OCI-LY1 (cell line): ENCODE measurements around the gene NPTX1.

Experiments
- H2AFZ ChIP-seq: fragments of 200-600 bp; sonication (generic), shearing (Covaris generic); 2 replicates; pipeline ENCODE4 v1.6.0; 2014; ENCODE audit warnings: antibody characterized with exemption, mild to moderate bottlenecking, low read length
- H3F3A ChIP-seq: fragments of 200-600 bp; sonication (generic), shearing (Covaris generic); 2 replicates; pipeline ENCODE4 v1.6.0; 2014; ENCODE audit warnings: mild to moderate bottlenecking, antibody characterized with exemption, low read length, moderate library complexity; ENCODE audit not compliant: insufficient read depth
- H3K27ac ChIP-seq: fragments of 200-600 bp; sonication (generic); 2 replicates; pipeline ENCODE4 v1.5.1; 2014; ENCODE audit warnings: low read length, mixed run types, mild to moderate bottlenecking, low read depth; ENCODE audit not compliant: poor library complexity, severe bottlenecking
- H3K27me3 ChIP-seq: fragments of 200-600 bp; sonication (generic); 2 replicates; pipeline ENCODE4 v1.6.0; 2014; ENCODE audit warnings: antibody characterized with exemption, mild to moderate bottlenecking, low read length, moderate library complexity; ENCODE audit not compliant: insufficient read depth
- H3K36me3 ChIP-seq: fragments of 200-600 bp; sonication (generic); 2 replicates; pipeline ENCODE4 v1.6.1; 2014; ENCODE audit warnings: mild to moderate bottlenecking, antibody characterized with exemption, low read length, moderate library complexity, mixed read lengths; ENCODE audit not compliant: insufficient read depth
- H3K4me1 ChIP-seq: fragments of 200-600 bp; sonication (generic); 2 replicates; pipeline ENCODE4 v1.5.1; 2014; ENCODE audit warnings: mild to moderate bottlenecking, low read length, moderate library complexity; ENCODE audit not compliant: insufficient read depth, severe bottlenecking
- H3K4me2 ChIP-seq: fragments of 200-600 bp; sonication (generic), shearing (Covaris generic); 2 replicates; pipeline ENCODE4 v1.6.1; 2014; ENCODE audit warnings: low read length
- H3K4me3 ChIP-seq: fragments of 200-600 bp; sonication (generic); 2 replicates; pipeline ENCODE4 v1.5.1; 2014; ENCODE audit warnings: low read length, low read depth, mild to moderate bottlenecking, mixed read lengths; ENCODE audit not compliant: poor library complexity, severe bottlenecking
- H3K79me2 ChIP-seq: fragments of 200-600 bp; shearing (Covaris generic); 2 replicates; pipeline ENCODE4 v1.6.1; 2016; ENCODE audit warnings: mixed run types, low read length, mixed read lengths; ENCODE audit not compliant: insufficient read depth
- H3K9ac ChIP-seq: fragments of 200-600 bp; sonication (generic), shearing (Covaris generic); 2 replicates; pipeline ENCODE4 v1.6.1; 2014; ENCODE audit warnings: mild to moderate bottlenecking, low read length, mixed read lengths
- H3K9me2 ChIP-seq: fragments of 200-600 bp; sonication (generic), shearing (Covaris generic); 2 replicates; pipeline ENCODE4 v1.6.1; 2014; ENCODE audit warnings: low read depth, mild to moderate bottlenecking, low read length, mixed read lengths
- H3K9me3 ChIP-seq: fragments of 200-600 bp; shearing (Covaris generic); 2 replicates; pipeline ENCODE4 v1.6.1; 2014; ENCODE audit warnings: low read length, mixed read lengths
- H4K20me1 ChIP-seq: fragments of 200-600 bp; sonication (generic), shearing (Covaris generic); 2 replicates; pipeline ENCODE4 v1.6.0; 2016; ENCODE audit warnings: mild to moderate bottlenecking, low read length; ENCODE audit not compliant: insufficient read depth
- CTCF ChIP-seq: fragments of 200-600 bp; sonication (generic), shearing (Covaris generic); IDR thresholded peaks from 2 replicates; pipeline ENCODE4 v1.5.1; 2017; ENCODE audit warnings: mild to moderate bottlenecking, antibody characterized with exemption, low read length, moderate library complexity, mixed read lengths
- EZH2 ChIP-seq: fragments of 200-600 bp; sonication (generic), shearing (Covaris generic); IDR thresholded peaks from 2 replicates; pipeline ENCODE4 v1.8.0; 2017; ENCODE audit warnings: borderline replicate concordance, mixed run types, mild to moderate bottlenecking, antibody characterized with exemption, low read length, moderate library complexity, mixed read lengths

Gene NPTX1

GRCh38 chr17:80433916-80434666, 42.3 kb downstream of the NPTX1 start:
- Histone ChIP-seq H3K9ac (no peak overlapping the region), H3K4me3 (no peak overlapping the region), H3K9me2 (no peaks in the 10 kb centered on the region), H3F3A (no peaks in the 10 kb centered on the region), H3K9me3 (no peaks in the 10 kb centered on the region), H3K36me3 (no peaks in the 10 kb centered on the region), H3K79me2 (no peaks in the 10 kb centered on the region), H3K4me2 (no peak overlapping the region), H3K27me3 (peaks cover 9% of the 10 kb centered on the region), H4K20me1 (no peaks in the 10 kb centered on the region), H3K4me1 (no peaks in the 10 kb centered on the region), H2AFZ (no peak overlapping the region), H3K27ac (no peak overlapping the region)
- no peak for TF ChIP-seq CTCF
- TF ChIP-seq EZH2, result no peak

- H3K4me1 ChIP-seq, result no peaks in the 10 kb centered on the region
- H3K27ac ChIP-seq, result no peak overlapping the region
- H3K9me2 ChIP-seq, result no peaks in the 10 kb centered on the region
- no peaks in the 10 kb centered on the region for H3K9me3 ChIP-seq
- no peak overlapping the region for H2AFZ ChIP-seq
- H3K9ac ChIP-seq, result no peak overlapping the region
- no peaks in the 10 kb centered on the region for H3F3A ChIP-seq
- peaks cover 5% of the 10 kb centered on the region; the same call in 1 of the 2 replicates for H3K27me3 ChIP-seq
- H3K4me2 ChIP-seq, result no peak overlapping the region
- TF ChIP-seq EZH2 (no peak), CTCF (no peak)
- H3K79me2 ChIP-seq, result no peaks in the 10 kb centered on the region
- no peak overlapping the region for H3K4me3 ChIP-seq
- no peaks in the 10 kb centered on the region for H4K20me1 ChIP-seq
- no peaks in the 10 kb centered on the region for H3K36me3 ChIP-seq
Observed at GRCh38 chr17:80432961-80433550, 43.4 kb downstream of the NPTX1 start.

- Histone ChIP-seq H3K36me3 (no peaks in the 10 kb centered on the region), H3F3A (no peaks in the 10 kb centered on the region), H3K9me2 (no peaks in the 10 kb centered on the region), H3K9ac (no peak overlapping the region), H3K4me1 (no peaks in the 10 kb centered on the region), H2AFZ (no peak overlapping the region), H4K20me1 (no peaks in the 10 kb centered on the region), H3K27me3 (peaks cover 5% of the 10 kb centered on the region; the same call in 1 of the 2 replicates), H3K4me2 (no peak overlapping the region), H3K4me3 (no peak overlapping the region), H3K9me3 (no peaks in the 10 kb centered on the region), H3K79me2 (no peaks in the 10 kb centered on the region), H3K27ac (no peak overlapping the region)
- TF ChIP-seq EZH2, result no peak
- TF ChIP-seq CTCF, result no peak
Observed at GRCh38 chr17:80432350-80432955, 44.0 kb downstream of the NPTX1 start.
